A549 treated with Hydrocortisone at 1 μM for 4 hours (cell line): ENCODE data around the gene PLSCR5. TPM values are rescaled to one million over a fixed set of nuclear protein-coding genes. Genes with fewer than 3 reads are reported as not detected.

Experiments
- total RNA-seq: library from RNA; stranded (reverse); fragments of 200-300 nt; extraction: Qiagen RNA extraction; gene quantifications from 5 replicates; pipeline ENCODE4 v1.2.3, GENCODE V29; 2022

The PLSCR5 gene, protein sequence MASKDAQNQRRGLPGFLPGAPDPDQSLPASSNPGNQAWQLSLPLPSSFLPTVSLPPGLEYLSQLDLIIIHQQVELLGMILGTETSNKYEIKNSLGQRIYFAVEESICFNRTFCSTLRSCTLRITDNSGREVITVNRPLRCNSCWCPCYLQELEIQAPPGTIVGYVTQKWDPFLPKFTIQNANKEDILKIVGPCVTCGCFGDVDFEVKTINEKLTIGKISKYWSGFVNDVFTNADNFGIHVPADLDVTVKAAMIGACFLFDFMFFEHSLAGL
- total RNA-seq: not detected in 5 replicates

DNA sequence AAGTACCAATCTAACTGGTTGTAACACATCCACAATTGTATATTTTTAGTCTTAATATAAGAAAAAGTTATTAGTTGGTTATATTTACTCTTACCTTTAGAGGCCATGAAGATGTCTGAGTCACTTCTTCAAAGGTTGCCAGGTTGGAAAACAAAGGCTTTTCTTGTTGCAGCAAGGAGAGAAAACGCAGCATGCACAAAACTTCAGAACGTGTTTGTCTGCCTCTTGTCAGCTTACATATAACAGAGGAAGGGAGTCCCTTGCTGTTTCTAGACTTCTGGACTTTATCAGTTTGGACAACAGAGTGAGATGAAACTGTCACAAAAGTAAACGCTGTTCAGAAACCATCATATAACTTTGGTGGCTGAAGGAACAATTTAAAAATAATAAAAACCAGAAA lies at the start of gene PLSCR5:
Gene PLSCR5 (minus strand): TSS at position 241 of the 400 bp plus-strand sequence. CDS start 134 bp downstream, at position 107.

DNA sequence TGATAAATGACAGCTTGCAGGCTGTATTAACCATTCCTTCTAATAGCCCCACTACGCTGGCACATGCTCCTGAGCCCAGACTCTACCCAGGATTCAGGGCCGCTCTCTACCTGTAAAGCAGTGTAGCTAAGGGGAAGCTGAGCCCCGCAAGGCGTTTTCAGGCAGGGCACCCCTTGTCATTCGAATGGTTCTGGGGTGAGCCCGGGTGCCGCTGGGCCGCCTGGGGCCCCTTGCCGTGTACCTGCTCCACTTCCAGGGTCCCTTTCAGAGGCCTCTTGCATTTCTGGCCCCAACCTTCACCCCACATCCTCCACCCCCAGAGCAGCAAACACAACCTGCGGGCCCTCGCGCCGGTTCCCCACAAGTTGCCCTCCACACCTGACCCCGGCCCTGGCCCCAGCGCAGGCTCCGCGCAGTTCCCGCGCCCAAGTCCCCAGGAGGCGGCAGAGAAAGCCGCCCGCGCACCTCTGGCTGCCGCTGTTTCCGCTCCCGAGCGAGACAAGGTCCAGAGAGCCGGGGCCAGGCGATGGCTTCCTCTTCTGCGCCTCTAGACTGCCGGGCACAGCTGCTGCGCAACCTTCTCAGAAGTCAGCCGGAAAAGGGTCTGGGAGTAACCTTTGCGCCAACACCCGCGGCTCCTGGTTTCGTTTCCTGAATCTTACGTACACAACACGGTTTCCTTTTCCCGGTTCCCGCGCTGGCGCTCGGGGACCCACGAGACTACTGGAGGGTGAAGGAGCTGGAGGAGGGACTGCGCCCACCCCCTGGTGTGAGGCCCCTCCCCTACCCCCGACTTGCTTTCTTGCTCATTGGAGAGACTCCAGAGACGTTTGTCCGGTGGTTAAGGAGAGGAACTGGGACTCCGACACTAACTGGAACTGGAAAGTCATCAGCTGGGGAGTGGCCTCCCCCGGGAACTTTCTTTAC lies 60.9 kb downstream of the PLSCR5 start, which contains the start of gene PLSCR1:
Gene PLSCR1 (minus strand): TSS at position 606 of the 927 bp plus-strand sequence. CDS start 8,055 bp downstream, outside the sequence.

Other genes with a start within 250 kb of the PLSCR5 start
- gene PLSCR2, start 135.8 kb downstream of the PLSCR5 start, total RNA-seq: 0.11 TPM in 1 of 5 replicates, not detected in the others
- 44.5 to 47.5 TPM (median 45.3 TPM) in 5 replicates for gene PLSCR1, start 60.7 kb downstream of the PLSCR5 start, total RNA-seq